HepG2 (cell line): ENCODE results near the gene ARHGAP12. TPM values are rescaled to one million over a fixed set of nuclear protein-coding genes. Genes with fewer than 3 reads are reported as not detected.

Experiments
- CCAR2 ChIP-seq: fragments of 200-400 bp; formaldehyde crosslinking; optimal IDR thresholded peaks from 2 replicates; pipeline ENCODE3; 2018; ENCODE audit warnings: low read depth, mild to moderate bottlenecking, low read length, moderate library complexity
- CEBPB ChIP-seq: IDR thresholded peaks from 2 replicates; pipeline ENCODE4 v1.6.1; 2011; ENCODE audit warnings: low read depth, low read length, improper control_type of control experiment, borderline replicate concordance
- CENPX ChIP-seq: sonication (generic); formaldehyde crosslinking; IDR thresholded peaks from 2 replicates; pipeline ENCODE4 v1.9.0; 2021; ENCODE audit warnings: mild to moderate bottlenecking, missing genetic modification reagents, moderate library complexity
- ETS1 ChIP-seq: sonication (generic); formaldehyde crosslinking; IDR thresholded peaks from 2 replicates; pipeline ENCODE4 v1.4.0; 2020; ENCODE audit warnings: missing genetic modification reagents
- FOXA3 ChIP-seq: IDR thresholded peaks from 2 replicates; pipeline ENCODE4 v1.6.1; 2016; ENCODE audit warnings: missing genetic modification reagents, missing compliant biosample characterization
- KDM4B ChIP-seq: sonication (generic); formaldehyde crosslinking; IDR thresholded peaks from 2 replicates; pipeline ENCODE4 v1.4.0; 2020; ENCODE audit warnings: missing genetic modification reagents
- MAFF ChIP-seq: IDR thresholded peaks from 2 replicates; pipeline ENCODE4 v1.6.1; 2011; ENCODE audit warnings: low read depth, low read length, improper control_type of control experiment
- SOX5 ChIP-seq: IDR thresholded peaks from 2 replicates; pipeline ENCODE4 v1.6.1; 2016; ENCODE audit warnings: borderline replicate concordance
- TARDBP ChIP-seq: sonication (generic); formaldehyde crosslinking; IDR thresholded peaks from 2 replicates; pipeline ENCODE4 v1.8.0; 2022; ENCODE audit warnings: mild to moderate bottlenecking, missing genetic modification reagents
- TBX2 ChIP-seq: sonication (generic); formaldehyde crosslinking; IDR thresholded peaks from 2 replicates; pipeline ENCODE4 v1.5.0; 2020; ENCODE audit warnings: missing genetic modification reagents, mild to moderate bottlenecking, borderline replicate concordance
- ZNF274 ChIP-seq: sonication (generic); formaldehyde crosslinking; IDR thresholded peaks from 2 replicates; pipeline ENCODE4 v1.5.1; 2020; ENCODE audit warnings: mild to moderate bottlenecking, missing genetic modification reagents
- ZNF3 ChIP-seq: IDR thresholded peaks from 2 replicates; pipeline ENCODE4 v1.7.0; 2017; ENCODE audit warnings: inconsistent platforms
- ZNF414 ChIP-seq: sonication (generic); formaldehyde crosslinking; IDR thresholded peaks from 2 replicates; pipeline ENCODE4 v1.5.0; 2020; ENCODE audit warnings: missing genetic modification reagents
- ZNF563 ChIP-seq: sonication (generic); formaldehyde crosslinking; IDR thresholded peaks from 2 replicates; pipeline ENCODE4 v1.8.0; 2022; ENCODE audit warnings: mild to moderate bottlenecking, moderate library complexity, missing genetic modification reagents
- ZNF703 ChIP-seq: sonication (generic); formaldehyde crosslinking; IDR thresholded peaks from 2 replicates; pipeline ENCODE4 v1.5.1; 2020; ENCODE audit warnings: missing genetic modification reagents, mild to moderate bottlenecking, moderate library complexity, borderline replicate concordance
- ZNF709 ChIP-seq: sonication (generic); formaldehyde crosslinking; IDR thresholded peaks from 2 replicates; pipeline ENCODE4 v1.5.0; 2020; ENCODE audit warnings: mild to moderate bottlenecking, missing genetic modification reagents
- polyA plus RNA-seq, 8 experiments: library from polyadenylated mRNA; depleted of rRNA in 3 of 8; stranded (reverse) in 7 of 8; unstranded in 1 of 8; fragments of >200 nt; fragmentation: Illumina TruSeq in 4 of 8; extraction: Trizol in 4 of 8; gene quantifications; 2 replicates each; pipeline versions ENCODE4 v1.2.1 to v1.2.3, GENCODE V29; 2011 to 2016; ENCODE audit warnings: low read depth in 4 of 8, missing spikeins in 1 of 8, mixed read lengths in 1 of 8; ENCODE audit not compliant: insufficient read depth in 1 of 8
- total RNA-seq, 5 experiments: library from RNA; depleted of rRNA; stranded (reverse); fragments of >200 nt; fragmentation: Illumina TruSeq; extraction: Trizol; gene quantifications; 2 replicates each; pipeline ENCODE4 v1.2.3, GENCODE V29; 2016; ENCODE audit warnings: low read depth in 1 of 5
- TF ChIP-seq, protein P1 (sequence below): sonication (generic); formaldehyde crosslinking; IDR thresholded peaks from 2 replicates; pipeline ENCODE4 v1.5.0; 2020; ENCODE audit warnings: mild to moderate bottlenecking, missing genetic modification reagents, borderline replicate concordance
- TF ChIP-seq, protein P2 (sequence below): sonication (generic); formaldehyde crosslinking; conservative IDR thresholded peaks from 2 replicates; pipeline ENCODE4 v1.5.0; 2020; ENCODE audit warnings: missing genetic modification reagents

The ARHGAP12 gene
- total and polyA plus RNA-seq, 2 of the 13 experiments (the other 11 are each of a cell fraction or from before 2014, with no cell fraction given), result 25.0 to 54.6 TPM

DNA sequence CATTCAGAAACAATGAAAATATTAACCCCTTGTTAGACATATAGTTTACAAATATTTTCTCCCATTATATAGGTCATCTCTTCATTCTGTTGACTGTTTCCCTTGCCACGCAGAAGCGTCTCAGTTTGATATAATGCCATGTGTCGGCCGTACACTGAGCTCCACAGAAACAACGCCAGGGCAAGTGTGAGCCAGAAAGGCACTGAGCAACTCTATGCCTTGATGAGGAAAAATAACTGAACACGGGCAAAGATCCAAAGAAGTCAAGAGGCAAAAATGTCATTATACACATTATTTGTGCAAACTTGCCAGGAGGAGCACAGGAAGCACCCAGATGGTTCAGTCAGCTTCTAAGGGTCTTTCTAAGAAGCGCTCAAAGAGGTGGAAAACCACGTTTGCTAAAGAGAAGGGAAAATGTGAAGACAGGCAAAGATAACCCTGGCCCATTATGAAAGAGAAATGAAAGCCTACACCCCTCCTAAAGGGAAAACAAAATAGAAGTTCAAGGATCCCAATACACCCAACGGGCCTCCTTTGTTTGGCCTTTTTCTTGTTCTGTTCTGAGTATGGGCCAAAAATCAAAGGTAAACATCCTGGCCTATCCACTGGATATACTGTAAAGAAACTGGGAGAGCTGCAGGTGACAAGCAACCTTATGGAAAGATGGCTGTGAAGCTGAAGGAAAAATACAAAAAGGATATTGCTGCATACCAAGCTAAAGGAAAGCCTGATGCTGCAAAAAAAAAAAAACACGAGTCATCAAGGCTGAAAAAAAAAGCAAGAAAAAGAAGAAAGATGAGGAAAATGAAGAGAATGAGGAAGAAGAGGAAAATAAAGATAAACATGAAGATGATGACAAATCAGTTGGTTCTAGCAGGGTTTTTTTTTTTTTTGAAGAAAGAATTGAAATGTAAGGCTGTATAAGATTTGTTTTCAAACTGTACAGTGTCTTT, 15.5 kb downstream of the ARHGAP12 start (continued):
- TF ChIP-seq FOXA3 (peak; percentile 49), ZNF563 (CRISPR knock-in tag) (no peak), KDM4B (CRISPR knock-in tag) (no peak), ZNF703 (CRISPR knock-in tag) (no peak), CEBPB (no peak), ZNF274 (CRISPR knock-in tag) (no peak), ZNF414 (CRISPR knock-in tag) (no peak), TBX2 (CRISPR knock-in tag) (0 out of 2 replicates have a peak, but pooled peaks have one; percentile 19), ZNF3 (CRISPR knock-in tag) (no peak), MAFF (peak; percentile 40; the same call in 1 of the 2 replicates), ETS1 (CRISPR knock-in tag) (no peak), ZNF709 (CRISPR knock-in tag) (no peak), CCAR2 (no peak), CENPX (no peak), SOX5 (CRISPR knock-in tag) (peak; percentile 41; the same call in 1 of the 2 replicates), TARDBP (no peak)
- TF ChIP-seq, protein P1, sequence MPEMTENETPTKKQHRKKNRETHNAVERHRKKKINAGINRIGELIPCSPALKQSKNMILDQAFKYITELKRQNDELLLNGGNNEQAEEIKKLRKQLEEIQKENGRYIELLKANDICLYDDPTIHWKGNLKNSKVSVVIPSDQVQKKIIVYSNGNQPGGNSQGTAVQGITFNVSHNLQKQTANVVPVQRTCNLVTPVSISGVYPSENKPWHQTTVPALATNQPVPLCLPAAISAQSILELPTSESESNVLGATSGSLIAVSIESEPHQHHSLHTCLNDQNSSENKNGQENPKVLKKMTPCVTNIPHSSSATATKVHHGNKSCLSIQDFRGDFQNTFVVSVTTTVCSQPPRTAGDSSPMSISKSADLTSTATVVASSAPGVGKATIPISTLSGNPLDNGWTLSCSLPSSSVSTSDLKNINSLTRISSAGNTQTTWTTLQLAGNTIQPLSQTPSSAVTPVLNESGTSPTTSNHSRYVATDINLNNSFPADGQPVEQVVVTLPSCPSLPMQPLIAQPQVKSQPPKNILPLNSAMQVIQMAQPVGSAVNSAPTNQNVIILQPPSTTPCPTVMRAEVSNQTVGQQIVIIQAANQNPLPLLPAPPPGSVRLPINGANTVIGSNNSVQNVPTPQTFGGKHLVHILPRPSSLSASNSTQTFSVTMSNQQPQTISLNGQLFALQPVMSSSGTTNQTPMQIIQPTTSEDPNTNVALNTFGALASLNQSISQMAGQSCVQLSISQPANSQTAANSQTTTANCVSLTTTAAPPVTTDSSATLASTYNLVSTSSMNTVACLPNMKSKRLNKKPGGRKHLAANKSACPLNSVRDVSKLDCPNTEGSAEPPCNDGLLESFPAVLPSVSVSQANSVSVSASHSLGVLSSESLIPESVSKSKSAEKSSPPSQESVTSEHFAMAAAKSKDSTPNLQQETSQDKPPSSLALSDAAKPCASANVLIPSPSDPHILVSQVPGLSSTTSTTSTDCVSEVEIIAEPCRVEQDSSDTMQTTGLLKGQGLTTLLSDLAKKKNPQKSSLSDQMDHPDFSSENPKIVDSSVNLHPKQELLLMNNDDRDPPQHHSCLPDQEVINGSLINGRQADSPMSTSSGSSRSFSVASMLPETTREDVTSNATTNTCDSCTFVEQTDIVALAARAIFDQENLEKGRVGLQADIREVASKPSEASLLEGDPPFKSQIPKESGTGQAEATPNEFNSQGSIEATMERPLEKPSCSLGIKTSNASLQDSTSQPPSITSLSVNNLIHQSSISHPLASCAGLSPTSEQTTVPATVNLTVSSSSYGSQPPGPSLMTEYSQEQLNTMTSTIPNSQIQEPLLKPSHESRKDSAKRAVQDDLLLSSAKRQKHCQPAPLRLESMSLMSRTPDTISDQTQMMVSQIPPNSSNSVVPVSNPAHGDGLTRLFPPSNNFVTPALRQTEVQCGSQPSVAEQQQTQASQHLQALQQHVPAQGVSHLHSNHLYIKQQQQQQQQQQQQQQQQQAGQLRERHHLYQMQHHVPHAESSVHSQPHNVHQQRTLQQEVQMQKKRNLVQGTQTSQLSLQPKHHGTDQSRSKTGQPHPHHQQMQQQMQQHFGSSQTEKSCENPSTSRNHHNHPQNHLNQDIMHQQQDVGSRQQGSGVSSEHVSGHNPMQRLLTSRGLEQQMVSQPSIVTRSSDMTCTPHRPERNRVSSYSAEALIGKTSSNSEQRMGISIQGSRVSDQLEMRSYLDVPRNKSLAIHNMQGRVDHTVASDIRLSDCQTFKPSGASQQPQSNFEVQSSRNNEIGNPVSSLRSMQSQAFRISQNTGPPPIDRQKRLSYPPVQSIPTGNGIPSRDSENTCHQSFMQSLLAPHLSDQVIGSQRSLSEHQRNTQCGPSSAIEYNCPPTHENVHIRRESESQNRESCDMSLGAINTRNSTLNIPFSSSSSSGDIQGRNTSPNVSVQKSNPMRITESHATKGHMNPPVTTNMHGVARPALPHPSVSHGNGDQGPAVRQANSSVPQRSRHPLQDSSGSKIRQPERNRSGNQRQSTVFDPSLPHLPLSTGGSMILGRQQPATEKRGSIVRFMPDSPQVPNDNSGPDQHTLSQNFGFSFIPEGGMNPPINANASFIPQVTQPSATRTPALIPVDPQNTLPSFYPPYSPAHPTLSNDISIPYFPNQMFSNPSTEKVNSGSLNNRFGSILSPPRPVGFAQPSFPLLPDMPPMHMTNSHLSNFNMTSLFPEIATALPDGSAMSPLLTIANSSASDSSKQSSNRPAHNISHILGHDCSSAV (CRISPR knock-in tag), result no peak
- TF ChIP-seq, protein P2, sequence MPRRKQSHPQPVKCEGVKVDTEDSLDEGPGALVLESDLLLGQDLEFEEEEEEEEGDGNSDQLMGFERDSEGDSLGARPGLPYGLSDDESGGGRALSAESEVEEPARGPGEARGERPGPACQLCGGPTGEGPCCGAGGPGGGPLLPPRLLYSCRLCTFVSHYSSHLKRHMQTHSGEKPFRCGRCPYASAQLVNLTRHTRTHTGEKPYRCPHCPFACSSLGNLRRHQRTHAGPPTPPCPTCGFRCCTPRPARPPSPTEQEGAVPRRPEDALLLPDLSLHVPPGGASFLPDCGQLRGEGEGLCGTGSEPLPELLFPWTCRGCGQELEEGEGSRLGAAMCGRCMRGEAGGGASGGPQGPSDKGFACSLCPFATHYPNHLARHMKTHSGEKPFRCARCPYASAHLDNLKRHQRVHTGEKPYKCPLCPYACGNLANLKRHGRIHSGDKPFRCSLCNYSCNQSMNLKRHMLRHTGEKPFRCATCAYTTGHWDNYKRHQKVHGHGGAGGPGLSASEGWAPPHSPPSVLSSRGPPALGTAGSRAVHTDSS, result no peak
